MM.1S (cell line): Measurements from ENCODE around the gene RICTOR.

ENCODE experiments used
- EZH2 ChIP-seq: fragments of 300-600 bp; sonication (generic); optimal IDR thresholded peaks from 2 replicates; pipeline ENCODE3; 2017; ENCODE audit warnings: low read depth, mild to moderate bottlenecking, antibody characterized with exemption, low read length, mixed read lengths
- TF ChIP-seq, protein P1 (sequence below): fragments of 300-600 bp; sonication (generic); IDR thresholded peaks from 2 replicates; pipeline ENCODE4 v1.5.1; 2016; ENCODE audit warnings: antibody characterized with exemption, low read length, mixed read lengths

GRCh38 chr5:38929838-38930237 lies 144.4 kb downstream of the RICTOR start:
- TF ChIP-seq, protein P1, sequence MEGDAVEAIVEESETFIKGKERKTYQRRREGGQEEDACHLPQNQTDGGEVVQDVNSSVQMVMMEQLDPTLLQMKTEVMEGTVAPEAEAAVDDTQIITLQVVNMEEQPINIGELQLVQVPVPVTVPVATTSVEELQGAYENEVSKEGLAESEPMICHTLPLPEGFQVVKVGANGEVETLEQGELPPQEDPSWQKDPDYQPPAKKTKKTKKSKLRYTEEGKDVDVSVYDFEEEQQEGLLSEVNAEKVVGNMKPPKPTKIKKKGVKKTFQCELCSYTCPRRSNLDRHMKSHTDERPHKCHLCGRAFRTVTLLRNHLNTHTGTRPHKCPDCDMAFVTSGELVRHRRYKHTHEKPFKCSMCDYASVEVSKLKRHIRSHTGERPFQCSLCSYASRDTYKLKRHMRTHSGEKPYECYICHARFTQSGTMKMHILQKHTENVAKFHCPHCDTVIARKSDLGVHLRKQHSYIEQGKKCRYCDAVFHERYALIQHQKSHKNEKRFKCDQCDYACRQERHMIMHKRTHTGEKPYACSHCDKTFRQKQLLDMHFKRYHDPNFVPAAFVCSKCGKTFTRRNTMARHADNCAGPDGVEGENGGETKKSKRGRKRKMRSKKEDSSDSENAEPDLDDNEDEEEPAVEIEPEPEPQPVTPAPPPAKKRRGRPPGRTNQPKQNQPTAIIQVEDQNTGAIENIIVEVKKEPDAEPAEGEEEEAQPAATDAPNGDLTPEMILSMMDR = no peak
- TF ChIP-seq EZH2 = no peak
